GM21717 (cell line): ENCODE measurements around the gene PTPN21.

Experiments
- ATAC-seq: cut with Tn5 transposase; IDR thresholded peaks from one replicate; pipeline ENCODE4 v1.9.1; 2021; ENCODE audit warnings: mild to moderate bottlenecking, moderate library complexity; ENCODE audit not compliant: unreplicated experiment

Gene PTPN21

DNA sequence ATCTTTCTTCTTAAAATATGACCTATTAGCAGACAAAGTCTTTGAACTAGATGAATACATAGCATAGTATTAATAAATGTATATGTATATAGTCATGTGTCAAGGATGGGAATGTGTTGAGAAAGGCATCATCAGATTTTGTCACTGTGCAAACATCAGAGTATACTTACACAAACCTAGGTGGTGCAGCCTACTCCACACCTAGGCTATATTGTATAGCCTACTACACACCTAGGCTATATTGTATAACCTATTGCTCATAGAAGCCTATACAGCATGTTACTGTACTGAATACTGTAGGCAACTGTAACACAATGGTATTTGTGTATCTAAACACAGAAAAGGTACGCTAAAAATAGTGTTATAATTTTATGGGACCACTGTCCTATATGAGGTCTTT is 47.6 kb downstream of the PTPN21 start:
- ATAC-seq: no peak

DNA sequence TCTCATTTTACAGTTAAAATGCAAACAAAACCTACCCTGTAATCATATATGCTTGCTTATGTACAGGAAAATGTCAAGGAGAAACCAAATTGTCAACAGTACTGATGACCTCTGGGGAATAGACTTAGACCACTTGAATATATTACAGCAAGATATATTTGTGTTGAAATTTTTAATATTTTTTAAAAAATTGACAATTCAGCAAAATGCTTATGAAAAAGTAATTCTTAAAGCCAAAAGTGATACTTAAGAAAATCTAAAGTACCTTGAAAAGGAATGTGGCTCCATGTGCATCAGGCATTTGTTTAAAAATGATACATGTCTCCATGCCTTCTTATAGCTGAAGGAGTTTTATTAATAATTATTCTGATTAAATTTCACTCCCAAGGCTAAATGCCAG is 49.2 kb downstream of the PTPN21 start:
- no peak for ATAC-seq

DNA sequence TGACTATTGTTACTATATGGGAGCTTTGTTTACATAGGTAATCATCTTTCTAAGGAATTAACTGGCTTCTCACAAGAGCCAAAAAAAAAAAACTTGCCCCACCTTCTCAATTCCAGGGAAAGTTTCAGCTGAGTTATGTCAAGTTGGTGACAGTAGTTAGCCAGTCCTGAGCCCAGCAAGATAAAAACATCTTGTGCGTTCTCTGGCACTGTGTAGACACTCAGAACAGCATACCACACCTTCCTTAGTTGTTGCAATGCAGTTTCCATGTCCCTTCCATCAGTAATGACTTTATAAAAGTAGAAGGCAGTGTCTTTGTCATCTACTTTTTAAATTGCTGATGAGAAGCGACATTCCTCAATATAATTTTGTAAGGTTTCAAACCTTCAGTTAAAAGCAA is 50.2 kb downstream of the PTPN21 start:
- ATAC-seq: no peak

DNA sequence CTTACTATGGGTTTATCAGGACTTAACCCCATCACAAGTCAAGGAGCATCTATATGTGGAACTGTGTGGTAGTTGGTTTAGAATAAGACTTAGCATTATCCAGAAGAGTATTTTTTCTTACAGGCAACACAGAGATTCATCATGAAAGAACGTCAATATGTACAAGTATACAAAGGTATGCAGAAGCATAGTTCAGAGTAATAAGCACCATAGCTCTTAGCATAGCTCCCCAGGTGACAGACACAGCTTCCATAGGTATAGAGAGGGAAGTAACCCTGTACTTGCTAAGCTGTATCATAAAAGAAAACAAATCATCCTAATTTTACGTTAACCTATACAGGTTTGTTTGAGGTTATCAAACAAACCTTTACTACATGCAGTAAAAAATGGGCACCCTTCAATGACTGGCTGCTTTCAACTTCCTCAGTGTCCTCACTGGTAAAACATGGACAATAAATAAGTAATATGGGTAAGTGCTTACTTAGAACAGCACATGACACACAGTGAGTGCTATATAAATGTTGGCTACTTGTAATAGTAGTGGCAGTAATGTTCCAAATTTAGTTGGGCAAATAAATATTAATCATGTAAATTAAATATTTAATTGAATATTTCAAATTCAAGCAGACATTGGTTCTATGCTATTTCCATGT is 50.9 kb downstream of the PTPN21 start:
- ATAC-seq: no peak

- no peak for ATAC-seq
Observed at GRCh38 chr14:88502740-88503139, 52.1 kb downstream of the PTPN21 start.

- no peak for ATAC-seq
Observed at GRCh38 chr14:88500611-88501010, 54.2 kb downstream of the PTPN21 start.

DNA sequence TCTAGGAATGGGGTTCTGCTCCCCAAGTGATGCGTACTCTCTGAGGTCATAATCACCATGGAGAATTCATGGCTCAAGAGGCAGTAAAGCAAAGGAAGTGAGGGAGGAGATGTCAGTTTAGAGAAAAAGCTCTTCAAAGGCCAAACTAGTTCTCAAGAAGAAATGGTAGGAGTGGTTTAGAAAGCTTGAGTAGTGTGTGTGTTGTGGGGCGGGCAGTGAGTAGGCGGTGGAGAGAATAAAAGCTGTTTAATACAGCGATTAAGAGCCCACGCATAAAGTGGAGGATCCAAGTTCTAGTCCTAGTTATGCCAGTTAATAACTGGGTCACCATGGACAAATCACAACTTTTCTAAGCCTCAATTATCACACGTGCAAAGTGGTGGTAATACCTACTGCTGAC is 55.6 kb downstream of the PTPN21 start:
- ATAC-seq: no peak

GRCh38 chr14:88496414-88496813 is 58.4 kb downstream of the PTPN21 start:
- ATAC-seq: no peak

DNA sequence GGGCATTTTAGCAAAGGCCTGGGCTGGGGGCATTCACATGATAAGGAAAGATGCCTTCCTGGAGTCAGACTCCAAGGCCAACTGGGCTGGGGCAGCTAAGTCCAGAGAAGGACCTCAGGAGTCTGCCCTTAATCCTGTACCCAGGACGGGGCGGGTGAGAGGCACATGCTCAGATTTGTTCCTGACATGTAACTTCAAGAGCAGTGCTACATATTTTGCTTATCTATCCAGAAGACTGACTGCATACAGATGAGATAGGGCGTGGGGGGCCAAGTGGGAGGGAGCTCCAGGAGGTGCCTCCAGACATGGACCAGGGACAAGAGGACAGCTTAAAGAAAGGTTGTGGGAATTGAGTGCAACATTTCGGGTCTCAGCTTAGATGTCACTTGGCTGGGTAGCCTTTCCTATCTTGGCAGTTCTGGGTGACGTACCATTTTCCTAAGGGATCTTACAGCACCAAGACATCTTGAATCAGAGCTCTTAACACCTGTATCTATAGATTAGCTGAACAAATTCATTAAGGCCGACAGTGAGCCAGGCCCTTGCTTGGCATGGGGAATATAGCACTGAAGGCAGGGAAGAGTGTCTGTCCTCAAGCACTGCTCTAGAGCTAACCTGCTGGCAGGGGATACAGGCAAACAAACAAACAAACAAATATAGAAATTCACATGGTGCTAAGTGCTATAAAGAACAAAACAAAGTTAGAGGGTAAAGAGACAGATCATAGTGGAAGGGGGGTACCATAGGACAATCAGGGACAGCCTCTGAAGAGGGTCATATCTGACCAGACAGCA is 61.2 kb downstream of the PTPN21 start:
- ATAC-seq: no peak

- ATAC-seq: peak; percentile 89
Observed at GRCh38 chr14:88492272-88493089, 62.3 kb downstream of the PTPN21 start.

GRCh38 chr14:88490168-88490567 is 64.6 kb downstream of the PTPN21 start:
- no peak for ATAC-seq

DNA sequence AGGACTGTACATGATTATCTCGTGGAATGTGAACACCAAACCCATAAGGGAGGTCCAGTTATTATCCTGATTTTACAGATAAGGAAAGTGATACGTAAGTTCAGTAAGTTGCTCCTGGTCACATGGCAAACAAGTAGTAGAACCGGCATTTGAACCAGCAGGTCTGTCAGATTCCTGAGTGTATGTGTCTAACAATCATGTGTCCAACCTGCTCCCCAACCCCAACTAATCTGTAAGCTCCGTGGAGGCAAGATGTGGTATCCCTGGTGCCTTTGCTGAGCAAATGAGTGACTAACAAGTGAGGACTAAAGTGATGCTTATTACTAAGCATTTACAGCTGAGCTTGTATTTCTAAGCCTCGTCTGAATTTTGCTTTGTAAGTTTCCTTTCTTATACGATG is 65.9 kb downstream of the PTPN21 start:
- no peak for ATAC-seq

DNA sequence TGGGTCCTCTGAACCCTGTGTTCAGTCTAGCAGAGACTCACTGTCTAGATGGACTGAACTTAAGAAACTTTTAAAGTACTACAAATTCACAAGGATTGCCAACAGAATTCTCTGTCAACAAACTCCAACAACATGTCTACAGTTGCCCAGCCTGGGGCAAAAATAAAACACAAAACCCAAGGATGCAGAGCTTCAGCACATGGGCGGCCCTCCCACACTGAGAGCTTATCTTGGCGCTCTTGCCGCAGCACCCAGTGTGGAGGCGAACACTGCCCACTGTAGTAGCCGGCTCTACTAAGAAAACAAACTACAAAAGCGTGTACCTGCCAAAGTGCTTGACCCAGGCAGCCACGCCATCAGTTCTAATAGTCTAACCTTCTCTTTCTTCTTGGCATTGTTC is 66.7 kb downstream of the PTPN21 start:
- ATAC-seq: no peak

DNA sequence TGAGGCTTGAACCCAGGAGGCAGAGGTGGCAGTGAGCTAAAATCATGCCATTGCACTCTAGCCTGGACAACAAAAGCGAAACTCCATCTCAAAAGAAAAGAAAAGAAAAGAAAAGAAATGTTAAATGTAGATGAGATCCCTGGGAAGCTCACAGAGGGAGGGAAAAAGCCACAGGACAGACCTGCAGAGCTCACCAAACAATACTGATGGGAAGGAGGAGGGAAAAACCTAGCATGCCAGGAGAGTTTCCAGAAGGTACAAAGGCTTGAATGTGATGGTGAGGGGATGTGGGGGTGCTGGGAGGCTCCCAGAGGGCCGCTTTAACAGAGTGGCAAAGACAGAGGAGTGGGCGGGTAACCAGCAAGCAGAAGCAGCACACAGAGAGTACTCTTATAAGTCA is 72.3 kb downstream of the PTPN21 start:
- no peak for ATAC-seq

- ATAC-seq: no peak
Observed at GRCh38 chr14:88481794-88482193, 73.0 kb downstream of the PTPN21 start.

- no peak for ATAC-seq
Observed at GRCh38 chr14:88481059-88481458, 73.7 kb downstream of the PTPN21 start.

GRCh38 chr14:88479574-88479987 is 75.2 kb downstream of the PTPN21 start:
- ATAC-seq: no peak

DNA sequence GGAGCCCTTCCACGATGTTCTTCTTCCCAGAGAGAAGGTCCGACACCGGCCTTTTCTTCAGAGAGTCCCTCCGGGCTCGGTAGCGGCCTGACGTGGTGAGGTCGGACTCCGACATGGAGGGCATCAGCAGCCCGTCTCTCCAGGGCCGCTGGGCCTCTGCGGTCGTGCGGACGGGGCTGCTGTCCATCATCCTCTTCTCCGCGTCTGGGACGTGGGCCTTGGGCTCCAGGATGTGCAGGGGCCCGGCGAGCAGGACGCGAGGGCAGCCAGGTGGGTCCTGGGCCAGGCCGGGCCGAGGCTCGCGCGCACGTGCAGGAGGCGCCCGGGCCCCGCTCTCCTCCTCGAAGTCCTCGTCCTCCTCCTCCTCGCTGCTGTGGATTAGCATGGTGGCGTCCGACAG is 75.9 kb downstream of the PTPN21 start:
- no peak for ATAC-seq

DNA sequence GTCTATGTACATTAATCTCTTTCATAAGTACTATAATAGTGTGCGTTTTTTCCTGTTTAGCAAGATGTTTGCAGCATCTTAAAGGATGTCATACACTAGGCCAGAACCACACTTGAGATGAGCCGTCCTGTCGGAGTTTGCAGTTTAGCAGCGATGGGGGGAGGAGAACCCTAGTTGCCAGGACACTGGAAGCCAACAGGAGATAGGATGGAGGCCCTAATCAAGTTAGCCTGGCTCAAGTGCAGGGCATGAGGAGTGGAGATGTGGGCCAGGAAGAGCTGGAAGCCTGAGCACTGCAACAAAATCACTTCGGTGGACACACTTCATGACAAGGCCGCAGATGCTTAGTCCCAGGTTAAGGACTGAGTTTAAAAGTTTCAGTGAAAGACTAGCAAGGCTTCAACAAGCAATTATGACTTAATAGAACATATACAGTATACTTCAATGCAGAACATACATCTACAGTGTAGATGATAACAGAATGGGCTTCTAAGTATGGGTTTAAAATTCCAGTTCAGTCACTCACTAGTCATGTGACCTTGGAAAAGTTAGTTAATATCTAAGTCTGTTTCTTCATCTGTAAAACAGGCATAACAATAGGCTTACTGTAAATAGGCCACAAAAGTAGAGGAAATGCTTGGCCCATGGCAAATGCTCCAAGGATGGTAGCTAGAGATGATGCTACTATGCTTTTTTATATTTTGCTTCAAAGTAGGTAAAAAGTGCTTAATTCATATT is 77.1 kb downstream of the PTPN21 start:
- no peak for ATAC-seq

GRCh38 chr14:88476825-88477224 is 78.0 kb downstream of the PTPN21 start:
- ATAC-seq: no peak

- ATAC-seq: no peak
Observed at GRCh38 chr14:88476214-88476774, 78.5 kb downstream of the PTPN21 start.
